ENCODE measurements around the gene CAV2. TPM values are rescaled to one million over a fixed set of nuclear protein-coding genes. Genes with fewer than 3 reads are reported as not detected.

CAV2 gene
- total and polyA plus RNA-seq, 2 of the 13 experiments (the other 11 are each of a cell fraction or from before 2014, with no cell fraction given): 0.09 to 0.18 TPM

DNA sequence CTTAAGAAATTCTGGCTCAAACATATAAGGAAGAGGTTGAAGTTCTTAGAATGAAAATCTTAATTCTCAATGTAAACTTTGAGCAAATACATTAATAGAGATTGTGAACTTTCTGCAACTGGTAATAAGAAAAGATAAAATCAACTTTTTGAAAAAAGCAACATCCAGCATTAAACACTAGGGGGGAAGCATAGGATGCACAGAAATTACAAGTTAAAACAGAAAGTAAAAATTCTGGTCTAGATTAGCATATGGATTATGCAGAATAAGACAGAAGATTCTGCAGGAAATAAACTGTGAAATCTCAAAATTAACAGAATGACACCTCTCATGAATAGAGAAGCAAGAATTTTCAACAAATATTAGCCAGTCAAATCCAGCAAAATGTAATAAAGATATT, 38.0 kb upstream of the CAV2 start:
- Histone ChIP-seq H3K4me2 (ENCODE audit: low read depth, low read length) (no peak overlapping the region), H3K4me3 (replicated peaks in 1 of 3; ENCODE audit: insufficient read depth in 1 of 3, low read depth in 2 of 3, low read length in 3 of 3) (no peak overlapping the region), H3K9ac (ENCODE audit: insufficient read depth, low read depth, low read length) (no peak overlapping the region), H3K27me3 (ENCODE audit: control insufficient read depth in 1 of 2, insufficient read depth in 2 of 2, low read length in 2 of 2) (no peaks in the 10 kb centered on the region), H3K27ac (ENCODE audit: extremely low read length, insufficient read depth, low read length) (no peak overlapping the region), H2AFZ (ENCODE audit: low read length) (no peak overlapping the region), H4K20me1 (ENCODE audit: insufficient read depth, low read length) (no peaks in the 10 kb centered on the region), H3K9me3 (ENCODE audit: low read length) (no peaks in the 10 kb centered on the region), H3K36me3 (replicated peaks in 1 of 2; ENCODE audit: control insufficient read depth in 1 of 2, insufficient read depth in 2 of 2, low read length in 2 of 2) (no peaks in the 10 kb centered on the region), H3K4me1 (ENCODE audit: insufficient read depth, low read length) (no peaks in the 10 kb centered on the region), H3K79me2 (ENCODE audit: insufficient read depth, low read length) (no peaks in the 10 kb centered on the region)
- BruUV-seq (replicated peaks): no TSS peak
- FAIRE-seq: no peak
- CTCF ChIA-PET (ENCODE audit: low intra/inter-chr PET ratio, low total read pairs): no interaction called here
- DNase-seq (ENCODE audit: low spot score): no peak
- no peak for ATAC-seq
- in situ Hi-C loops (cut with HindIII; ENCODE audit: extremely low pct_ligation_motif_present, low pct_unique_long_range_greater_than_20kb): no loop called here
- POLR2A ChIA-PET: no interaction called here
- intact Hi-C loops (cut with micrococcal nuclease; ENCODE audit: unreplicated experiment): no loop called here
- TF ChIP-seq ZNF24 (IDR thresholded peaks at IDR 0.05) (no peak), ZNF737 (CRISPR knock-in tag; IDR thresholded peaks at IDR 0.05; ENCODE audit: borderline replicate concordance) (no peak), ZNF205 (CRISPR knock-in tag; IDR thresholded peaks at IDR 0.05) (no peak), CBX1 (IDR thresholded peaks at IDR 0.05; ENCODE audit: low read depth) (no peak), ZNF441 (CRISPR knock-in tag; IDR thresholded peaks at IDR 0.05; ENCODE audit: borderline replicate concordance) (no peak), YEATS2 (CRISPR knock-in tag; IDR thresholded peaks at IDR 0.05; ENCODE audit: borderline replicate concordance) (no peak), RFX3 (CRISPR knock-in tag; IDR thresholded peaks at IDR 0.05) (no peak), HMG20B (CRISPR knock-in tag; conservative IDR thresholded peaks at IDR 0.05) (no peak), ZNF317 (CRISPR knock-in tag; IDR thresholded peaks at IDR 0.05) (no peak)
- TF ChIP-seq, protein P1, sequence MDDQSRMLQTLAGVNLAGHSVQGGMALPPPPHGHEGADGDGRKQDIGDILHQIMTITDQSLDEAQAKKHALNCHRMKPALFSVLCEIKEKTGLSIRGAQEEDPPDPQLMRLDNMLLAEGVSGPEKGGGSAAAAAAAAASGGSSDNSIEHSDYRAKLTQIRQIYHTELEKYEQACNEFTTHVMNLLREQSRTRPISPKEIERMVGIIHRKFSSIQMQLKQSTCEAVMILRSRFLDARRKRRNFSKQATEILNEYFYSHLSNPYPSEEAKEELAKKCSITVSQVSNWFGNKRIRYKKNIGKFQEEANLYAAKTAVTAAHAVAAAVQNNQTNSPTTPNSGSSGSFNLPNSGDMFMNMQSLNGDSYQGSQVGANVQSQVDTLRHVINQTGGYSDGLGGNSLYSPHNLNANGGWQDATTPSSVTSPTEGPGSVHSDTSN (CRISPR knock-in tag; IDR thresholded peaks at IDR 0.05; ENCODE audit: borderline replicate concordance): no peak

DNA sequence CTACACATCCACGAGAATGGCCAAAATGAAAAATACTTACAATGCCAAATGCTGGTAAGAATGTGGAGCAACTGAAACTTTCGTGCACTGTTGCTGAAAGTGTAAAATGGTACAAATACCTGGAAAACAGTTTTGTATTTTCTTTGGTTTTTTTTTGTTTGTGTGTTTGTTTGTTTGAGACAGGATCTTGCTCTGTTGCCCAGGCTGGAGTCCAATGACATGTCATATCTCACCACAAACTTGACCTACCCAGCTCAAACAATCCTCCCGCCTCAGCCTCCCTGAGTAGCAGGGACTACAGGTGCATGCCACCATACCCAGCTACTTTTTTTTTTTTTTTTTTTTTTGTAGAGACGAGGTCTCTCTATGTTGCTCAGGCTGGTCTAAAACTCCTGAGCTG, 35.6 kb upstream of the CAV2 start:
- intact Hi-C loops (cut with micrococcal nuclease; ENCODE audit: unreplicated experiment): no loop called here
- ChIA-PET POLR2A (no interaction called here), CTCF (ENCODE audit: low intra/inter-chr PET ratio, low total read pairs) (no interaction called here)
- no TSS peak for BruUV-seq (replicated peaks)
- no peaks in the 10 kb centered on the region for H3K9me3 ChIP-seq (ENCODE audit: low read length)
- H3K9ac ChIP-seq (ENCODE audit: insufficient read depth, low read depth, low read length): no peak overlapping the region
- no peak overlapping the region for H3K4me3 ChIP-seq (replicated peaks in 1 of 3; ENCODE audit: insufficient read depth in 1 of 3, low read depth in 2 of 3, low read length in 3 of 3)
- DNase-seq (ENCODE audit: low spot score) (no peak), FAIRE-seq (no peak), ATAC-seq (no peak)
- in situ Hi-C loops (cut with HindIII; ENCODE audit: extremely low pct_ligation_motif_present, low pct_unique_long_range_greater_than_20kb): no loop called here
- no peak overlapping the region for H2AFZ ChIP-seq (ENCODE audit: low read length)
- no peaks in the 10 kb centered on the region for H4K20me1 ChIP-seq (ENCODE audit: insufficient read depth, low read length)
- no peaks in the 10 kb centered on the region for H3K27me3 ChIP-seq (ENCODE audit: control insufficient read depth in 1 of 2, insufficient read depth in 2 of 2, low read length in 2 of 2)
- no peak overlapping the region for H3K27ac ChIP-seq (ENCODE audit: extremely low read length, insufficient read depth, low read length)
- WGBS (ENCODE audit: low lambda C conversion rate): 20% methylated on average over 4 of the region's 4 CpGs
- no peaks in the 10 kb centered on the region for H3K4me1 ChIP-seq (ENCODE audit: insufficient read depth, low read length)
- no peaks in the 10 kb centered on the region for H3K79me2 ChIP-seq (ENCODE audit: insufficient read depth, low read length)
- H3K4me2 ChIP-seq (ENCODE audit: low read depth, low read length): no peak overlapping the region
- H3K36me3 ChIP-seq (replicated peaks in 1 of 2; ENCODE audit: control insufficient read depth in 1 of 2, insufficient read depth in 2 of 2, low read length in 2 of 2): no peaks in the 10 kb centered on the region
- TF ChIP-seq NCOA2 (CRISPR knock-in tag; IDR thresholded peaks at IDR 0.05): no peak

Measured in HepG2 (cell line).